Right ventricle myocardium inferior (tissue), 1 donor: ENCODE results near the gene ABHD17C. TPM values are rescaled to one million over a fixed set of nuclear protein-coding genes. Genes with fewer than 3 reads are reported as not detected.
A peak's percentile ranks its signal among the peaks of the same experiment; 100 is the strongest.

Experiments
- ATAC-seq: fragments of 200-7000 bp; cut with Tn5 transposase; one replicate; pipeline ENCODE4 v1.9.1; 2020; ENCODE audit warnings: mild to moderate bottlenecking, moderate library complexity
- DNase-seq: peaks from one replicate; pipeline ENCODE4 v3.0.0; 2021; ENCODE audit errors: missing footprints
- intact Hi-C: fragments of 100-400 bp; cut with DNase I; formaldehyde crosslinking; loops from one replicate; pipeline ENCODE4 v1.11.0; 2022
- total RNA-seq: library from RNA; stranded (reverse); fragmentation: NEBNext Ultra II Directional; extraction: Animal tissue kit (Norgen Biotek cat#: 25700); gene quantifications from one replicate; pipeline ENCODE4 v1.2.1, GENCODE V29; 2021
- donor health status: DM: no; HTN: yes; CAD: no; lungs with severe emphysema.

The ABHD17C gene
- total RNA-seq, 1 donor from 2014 or later: 7.5 TPM

DNA sequence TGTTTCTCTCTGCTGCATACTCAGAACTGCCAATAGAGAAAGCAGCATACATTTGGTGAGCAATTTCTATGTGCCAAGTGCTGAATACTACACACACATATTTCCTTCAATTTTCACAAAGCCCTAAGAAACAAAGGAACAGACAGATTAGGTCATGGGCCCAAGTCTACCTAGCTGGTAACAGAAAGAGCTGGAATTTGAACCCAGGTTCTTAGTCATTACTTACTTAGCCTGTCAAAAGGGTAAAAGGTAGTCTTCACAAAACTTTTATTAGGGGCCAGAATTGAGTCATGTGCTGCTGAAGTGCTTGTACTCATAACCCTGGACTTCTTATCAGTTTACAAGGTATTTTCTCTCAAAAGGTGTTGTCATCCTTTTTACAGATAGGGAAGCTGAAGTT, 10.4 kb upstream of the ABHD17C start:
- ATAC-seq: no peak
- intact Hi-C loops: no loop called here
- DNase-seq: no peak

GRCh38 chr15:80685628-80686027, 9.5 kb upstream of the ABHD17C start:
- intact Hi-C loops: no loop called here
- DNase-seq (no peak), ATAC-seq (no peak)

DNA sequence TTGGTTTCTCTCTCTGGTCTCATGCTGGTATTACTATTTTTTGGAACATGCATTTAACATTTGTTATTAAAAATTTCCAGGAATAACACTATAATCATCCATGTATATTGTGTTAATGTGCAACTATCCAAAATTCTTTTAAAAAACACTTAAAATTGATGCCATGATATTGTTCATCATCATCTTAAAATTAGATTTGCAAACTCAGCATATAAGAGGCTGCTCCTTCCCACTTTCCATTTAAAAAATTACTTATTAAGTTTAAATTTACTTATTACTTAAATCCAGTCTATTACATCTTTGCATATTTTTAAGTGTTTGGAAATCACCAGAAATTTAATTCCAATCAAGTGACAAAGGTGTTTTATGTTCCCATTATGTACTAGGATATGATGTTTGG, 5.8 kb upstream of the ABHD17C start:
- intact Hi-C loops: no loop called here

DNA sequence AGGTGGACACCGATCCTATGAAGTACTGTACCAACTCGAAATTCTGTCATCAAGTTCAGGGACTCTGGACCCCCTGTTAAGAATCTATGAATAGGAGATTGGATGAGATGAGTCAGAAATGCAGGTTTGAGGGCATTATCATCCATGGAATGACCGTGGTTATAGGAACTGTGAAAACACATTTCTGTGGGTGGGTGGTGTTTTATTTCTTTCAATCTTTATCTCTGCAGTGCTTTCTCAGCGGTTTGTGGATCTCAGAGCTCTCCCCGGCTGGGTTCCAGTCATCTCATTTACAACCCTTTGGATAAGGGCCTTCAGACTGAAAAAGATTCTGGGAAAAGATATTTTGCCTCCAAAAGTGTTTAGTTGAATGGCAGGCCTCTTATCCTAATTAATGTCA, 5.4 kb upstream of the ABHD17C start:
- no peak for DNase-seq
- no peak for ATAC-seq
- intact Hi-C loops: loop anchor here (10.0 kb wide), 1 partner anchor 295 kb away; the partner anchor contains the start of gene MESD

More for the DNA sequence above, 5.8 kb upstream of the ABHD17C start:
- DNase-seq (no peak), ATAC-seq (no peak)

DNA sequence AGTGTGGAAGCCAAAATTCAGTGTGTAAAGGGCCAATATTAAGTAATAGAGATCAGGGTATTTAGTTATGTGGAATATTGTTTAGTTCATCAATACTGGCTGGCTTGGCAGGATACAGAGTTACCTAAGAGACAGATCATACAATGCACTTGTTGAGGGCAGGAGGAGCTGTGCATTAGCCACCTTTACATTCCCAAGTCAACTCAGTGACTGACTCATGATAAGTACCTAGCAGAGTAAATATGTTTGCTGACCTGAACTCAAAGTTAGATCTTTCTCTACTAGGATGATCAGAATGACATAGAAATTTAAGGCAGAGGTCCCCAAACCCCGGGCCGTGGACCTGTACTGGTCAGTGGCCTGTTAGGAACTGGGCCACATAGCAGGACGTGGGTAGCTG, 3.5 kb upstream of the ABHD17C start:
- ATAC-seq: no peak
- DNase-seq: no peak
- intact Hi-C loops: loop anchor here (10.0 kb wide), 1 partner anchor 293 kb away; the partner anchor contains the start of gene MESD

- ATAC-seq (no peak), DNase-seq (no peak)
- intact Hi-C loops: loop anchor here (10.0 kb wide), 1 partner anchor 291 kb away; the partner anchor contains the start of gene MESD
Measured at GRCh38 chr15:80693682-80694610, 1.2 kb upstream of the ABHD17C start.

GRCh38 chr15:80694611-80695098, 455 bp upstream of the ABHD17C start:
- intact Hi-C loops: loop anchor here (10.0 kb wide), 1 partner anchor 290 kb away; the partner anchor contains the start of gene MESD
- DNase-seq: no peak
- peak; percentile 49 for ATAC-seq

DNA sequence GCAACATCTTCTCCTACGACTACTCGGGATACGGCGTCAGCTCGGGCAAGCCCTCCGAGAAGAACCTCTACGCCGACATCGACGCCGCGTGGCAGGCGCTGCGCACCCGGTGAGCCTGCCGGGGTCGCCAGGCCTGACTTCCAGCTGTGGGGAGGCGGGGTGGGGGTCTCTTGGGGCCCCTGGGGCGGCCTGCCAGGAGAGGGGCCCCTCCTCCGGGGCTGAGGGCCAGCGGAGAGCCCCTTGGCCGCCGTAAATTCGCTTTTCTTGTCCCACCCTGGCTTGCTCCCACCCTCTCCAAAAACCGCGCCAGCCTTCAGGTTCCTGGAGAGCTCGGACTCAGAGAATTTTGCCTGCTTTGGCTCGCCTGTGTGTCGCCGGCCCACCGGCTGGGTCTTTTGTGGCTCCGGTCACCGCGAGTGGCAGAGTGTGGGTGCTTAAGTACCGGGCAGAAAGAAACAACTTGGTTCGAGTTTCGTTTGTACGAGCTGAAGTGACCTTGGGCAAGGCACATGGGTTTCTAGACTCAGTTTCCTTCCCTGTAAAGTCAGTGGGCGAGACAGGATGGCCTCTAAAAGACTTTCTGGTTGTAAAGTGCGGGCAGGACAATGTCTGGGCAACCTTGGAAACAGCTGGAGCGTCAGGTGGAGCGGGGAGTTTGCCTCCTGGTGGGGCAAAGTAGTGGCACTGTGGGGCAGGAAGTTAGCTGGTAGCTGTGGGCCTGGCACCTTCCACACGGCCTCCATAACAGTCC, 976 bp downstream of the ABHD17C start:
- no peak for ATAC-seq

DNA sequence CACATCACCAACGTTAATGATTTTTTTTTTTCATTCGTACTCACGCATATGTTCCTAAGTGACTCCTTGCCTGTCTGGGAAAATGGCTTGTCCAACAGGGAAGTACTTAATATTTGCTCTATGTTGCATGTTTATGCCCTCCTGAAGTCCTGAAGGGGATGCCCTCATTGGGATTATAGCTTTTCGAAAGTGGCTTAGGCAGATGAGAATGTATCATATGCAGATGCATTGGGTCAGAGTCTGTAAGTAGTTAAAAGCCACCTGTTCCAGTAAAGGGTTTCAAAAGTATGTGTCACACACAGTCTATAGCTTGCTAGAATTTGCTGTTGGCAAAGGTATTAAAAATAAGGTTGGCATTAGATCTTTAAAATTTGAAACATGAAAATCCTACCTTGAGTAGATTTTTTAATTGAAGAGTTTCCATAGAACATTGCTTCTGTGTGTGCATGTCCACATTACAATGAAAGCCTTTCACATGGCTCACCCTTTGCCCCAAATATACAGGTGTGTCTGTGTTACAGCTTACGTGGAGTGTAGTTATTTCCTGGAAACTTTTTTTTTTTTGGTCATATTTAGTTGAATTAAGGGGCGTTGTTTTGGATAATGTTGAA, 2.1 kb downstream of the ABHD17C start:
- intact Hi-C loops: loop anchor here (10.0 kb wide), 1 partner anchor 288 kb away; the partner anchor contains the start of gene MESD
- ATAC-seq: no peak
- no peak for DNase-seq

More for the DNA sequence above, 976 bp downstream of the ABHD17C start:
- intact Hi-C loops: loop anchor here (10.0 kb wide), 1 partner anchor 289 kb away; the partner anchor contains the start of gene MESD
- peak; percentile 69 for DNase-seq

GRCh38 chr15:80698676-80699075, 3.6 kb downstream of the ABHD17C start:
- intact Hi-C loops: loop anchor here (10.0 kb wide), 1 partner anchor 286 kb away; the partner anchor contains the start of gene MESD
- ATAC-seq: no peak
- DNase-seq: no peak

- ATAC-seq (no peak), DNase-seq (no peak)
- intact Hi-C loops: loop anchor here (10.0 kb wide), 1 partner anchor 285 kb away; the partner anchor contains the start of gene MESD
Measured at GRCh38 chr15:80699981-80700380, 4.9 kb downstream of the ABHD17C start.

DNA sequence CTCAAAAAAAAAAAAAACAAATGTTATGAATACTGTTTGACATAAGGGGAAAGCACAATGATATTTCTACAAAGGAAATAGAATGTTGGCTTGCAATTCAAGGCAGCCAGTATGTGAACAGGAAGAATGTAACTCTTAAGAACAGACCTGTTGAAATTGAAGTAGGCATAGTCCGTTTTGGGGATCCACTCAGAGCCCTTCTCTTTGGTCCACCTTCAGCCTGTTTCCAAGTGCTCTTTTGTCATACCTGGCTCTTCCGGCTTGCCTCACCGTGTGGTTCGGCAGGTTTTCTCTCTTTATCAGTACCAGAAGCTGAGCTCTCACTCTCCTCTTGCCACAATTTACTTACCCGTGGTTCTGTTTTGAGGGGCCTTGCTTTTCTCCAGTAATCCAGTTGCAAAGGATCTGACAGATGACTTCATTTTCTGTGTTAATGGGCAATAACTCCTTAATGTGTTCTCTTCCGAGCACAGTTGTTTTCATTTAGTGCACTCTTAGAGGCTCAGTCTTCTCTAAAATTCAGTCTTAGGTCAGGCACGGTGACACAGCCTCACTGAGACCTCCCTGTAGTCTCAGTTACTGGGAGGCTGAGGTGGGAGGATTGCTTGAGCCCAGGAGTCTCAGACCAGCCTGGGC, 6.7 kb downstream of the ABHD17C start:
- DNase-seq (no peak), ATAC-seq (no peak)
- intact Hi-C loops: no loop called here

DNA sequence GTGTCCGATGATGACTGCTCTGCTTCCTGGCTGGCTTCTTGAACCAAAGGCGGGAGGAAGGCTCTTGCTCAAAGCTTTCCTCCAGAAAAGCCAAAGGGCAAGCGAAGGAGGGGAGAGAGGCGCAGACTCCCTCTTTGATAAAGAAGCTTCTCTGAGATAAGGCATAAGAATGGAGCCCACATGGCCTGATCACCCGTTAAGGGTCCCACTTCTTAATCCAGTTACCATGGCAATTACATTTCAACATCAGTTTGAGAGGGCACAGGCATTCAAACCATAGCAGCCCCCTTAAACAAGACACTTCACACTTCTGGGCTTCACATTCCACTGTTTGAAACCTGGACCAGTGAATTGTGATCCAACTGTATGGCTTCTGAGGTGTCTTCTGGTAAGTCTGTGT, 8.0 kb downstream of the ABHD17C start:
- ATAC-seq (no peak), DNase-seq (no peak)
- intact Hi-C loops: no loop called here

DNA sequence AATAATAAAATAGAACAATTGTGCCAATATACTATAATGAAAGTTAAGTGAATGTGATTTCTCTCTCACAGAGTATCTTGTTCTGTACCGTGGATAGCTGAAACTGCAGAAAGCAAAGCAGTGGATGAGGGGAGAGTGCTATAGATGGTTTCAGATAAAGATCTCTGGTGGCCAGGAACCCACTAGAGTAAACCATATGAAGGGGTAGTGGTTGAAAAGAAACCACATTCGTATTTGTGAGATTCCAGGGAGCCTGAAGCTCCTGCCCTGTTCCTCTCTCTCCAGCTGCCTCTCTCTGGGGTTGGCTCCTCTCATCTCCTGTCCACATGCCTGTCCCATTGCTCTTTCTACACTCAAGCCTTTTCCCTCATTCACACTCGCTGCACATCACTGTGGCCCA, 8.9 kb downstream of the ABHD17C start:
- ATAC-seq (no peak), DNase-seq (no peak)
- intact Hi-C loops: no loop called here

GRCh38 chr15:80706161-80706560, 11.1 kb downstream of the ABHD17C start:
- ATAC-seq (no peak), DNase-seq (no peak)
- intact Hi-C loops: no loop called here

DNA sequence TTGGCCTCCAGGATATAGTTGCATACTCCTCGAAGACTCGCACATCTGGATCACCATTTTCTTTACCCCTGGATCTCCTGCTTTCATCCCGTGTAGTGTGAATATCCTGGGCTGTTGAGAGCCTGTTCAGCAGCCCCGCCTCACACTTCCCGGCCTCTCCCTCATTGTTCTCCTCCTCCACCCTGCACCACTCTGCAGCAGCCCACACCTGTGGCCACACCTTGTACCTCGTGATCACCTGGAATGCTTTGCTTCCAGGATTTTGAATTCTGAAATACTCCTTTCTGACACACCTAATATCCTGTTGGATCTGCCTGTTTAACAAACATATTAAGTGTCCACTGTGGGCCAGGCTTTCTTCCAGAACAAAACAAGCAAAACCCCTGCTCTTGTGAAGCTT, 14.4 kb downstream of the ABHD17C start:
- intact Hi-C loops: no loop called here
- no peak for ATAC-seq
- no peak for DNase-seq

GRCh38 chr15:80710635-80711554, 15.8 kb downstream of the ABHD17C start:
- intact Hi-C loops: no loop called here
- DNase-seq: no peak

More at GRCh38 chr15:80710635-80711554, 15.8 kb downstream of the ABHD17C start:
- no peak for ATAC-seq
